Measurements from ENCODE around the gene PPP2R2D.
"Not testable (repeated sequence)": the region's sequence is repeated elsewhere in the genome, so short reads cannot be mapped to it uniquely, and the experiment has no call there.

Gene PPP2R2D

GRCh38 chr10:131908151-131908550 is 7.3 kb downstream of the PPP2R2D start:
- no peak for DNase-seq (ENCODE audit: low read depth in 3 of 3)

- DNase-seq (ENCODE audit: low read depth in 3 of 3): no peak
Observed at GRCh38 chr10:131909014-131909808, 8.4 kb downstream of the PPP2R2D start.

GRCh38 chr10:131909929-131910328 is 9.1 kb downstream of the PPP2R2D start:
- no peak for DNase-seq (ENCODE audit: low read depth in 3 of 3)

- DNase-seq (ENCODE audit: low read depth in 3 of 3): no peak
Observed at GRCh38 chr10:131910663-131911314, 10.0 kb downstream of the PPP2R2D start.

GRCh38 chr10:131911451-131911850 is 10.6 kb downstream of the PPP2R2D start:
- DNase-seq (ENCODE audit: low read depth in 3 of 3): no peak

- no peak for DNase-seq (ENCODE audit: low read depth in 3 of 3)
Observed at GRCh38 chr10:131912620-131913019, 11.8 kb downstream of the PPP2R2D start.

GRCh38 chr10:131915484-131915883 is 14.7 kb downstream of the PPP2R2D start:
- DNase-seq (ENCODE audit: low read depth in 3 of 3): no peak

GRCh38 chr10:131915990-131916766 is 15.4 kb downstream of the PPP2R2D start:
- no peak for DNase-seq (ENCODE audit: low read depth in 3 of 3)

- DNase-seq (ENCODE audit: low read depth in 3 of 3): not testable (repeated sequence)
Observed at GRCh38 chr10:131916767-131917160, 16.0 kb downstream of the PPP2R2D start.

- DNase-seq (ENCODE audit: low read depth in 3 of 3): not testable (repeated sequence)
Observed at GRCh38 chr10:131917496-131917895, 16.7 kb downstream of the PPP2R2D start.

GRCh38 chr10:131919461-131919860 is 18.7 kb downstream of the PPP2R2D start:
- not testable (repeated sequence) for DNase-seq (ENCODE audit: low read depth in 3 of 3)

GRCh38 chr10:131920151-131920550 is 19.3 kb downstream of the PPP2R2D start:
- no peak for DNase-seq (ENCODE audit: low read depth in 3 of 3)

GRCh38 chr10:131920693-131921092 is 19.9 kb downstream of the PPP2R2D start:
- no peak for DNase-seq (ENCODE audit: low read depth in 3 of 3)

GRCh38 chr10:131921184-131921583 is 20.4 kb downstream of the PPP2R2D start:
- no peak for DNase-seq (ENCODE audit: low read depth in 3 of 3)

GRCh38 chr10:131923038-131923756 is 22.4 kb downstream of the PPP2R2D start:
- DNase-seq (ENCODE audit: low read depth in 3 of 3): no peak

GRCh38 chr10:131925011-131925649 is 24.3 kb downstream of the PPP2R2D start:
- DNase-seq (ENCODE audit: low read depth in 3 of 3): no peak

GRCh38 chr10:131925716-131926115 is 24.9 kb downstream of the PPP2R2D start:
- no peak for DNase-seq (ENCODE audit: low read depth in 3 of 3)

- no peak for DNase-seq (ENCODE audit: low read depth in 3 of 3)
Observed at GRCh38 chr10:131926253-131926652, 25.4 kb downstream of the PPP2R2D start.

- DNase-seq (ENCODE audit: low read depth in 3 of 3): no peak
Observed at GRCh38 chr10:131926743-131927595, 26.2 kb downstream of the PPP2R2D start.
